DND-41 (cell line): ENCODE results near the gene GOSR1.
"Not testable (repeated sequence)": the region's sequence is repeated elsewhere in the genome, so short reads cannot be mapped to it uniquely, and the experiment has no call there.

ENCODE experiments used
- EZH2 ChIP-seq: IDR thresholded peaks from 3 replicates; pipeline ENCODE4 v1.6.1; 2012; ENCODE audit warnings: borderline replicate concordance, low read depth, mild to moderate bottlenecking, moderate library complexity, low read length, inconsistent platforms; ENCODE audit not compliant: severe bottlenecking
- TF ChIP-seq, protein P1 (sequence below): IDR thresholded peaks from 2 replicates; pipeline ENCODE4 v1.5.1; 2012; ENCODE audit warnings: borderline replicate concordance, low read length, moderate library complexity, mild to moderate bottlenecking; ENCODE audit not compliant: poor library complexity, severe bottlenecking; ENCODE audit errors: extremely low read depth

- TF ChIP-seq, protein P1, sequence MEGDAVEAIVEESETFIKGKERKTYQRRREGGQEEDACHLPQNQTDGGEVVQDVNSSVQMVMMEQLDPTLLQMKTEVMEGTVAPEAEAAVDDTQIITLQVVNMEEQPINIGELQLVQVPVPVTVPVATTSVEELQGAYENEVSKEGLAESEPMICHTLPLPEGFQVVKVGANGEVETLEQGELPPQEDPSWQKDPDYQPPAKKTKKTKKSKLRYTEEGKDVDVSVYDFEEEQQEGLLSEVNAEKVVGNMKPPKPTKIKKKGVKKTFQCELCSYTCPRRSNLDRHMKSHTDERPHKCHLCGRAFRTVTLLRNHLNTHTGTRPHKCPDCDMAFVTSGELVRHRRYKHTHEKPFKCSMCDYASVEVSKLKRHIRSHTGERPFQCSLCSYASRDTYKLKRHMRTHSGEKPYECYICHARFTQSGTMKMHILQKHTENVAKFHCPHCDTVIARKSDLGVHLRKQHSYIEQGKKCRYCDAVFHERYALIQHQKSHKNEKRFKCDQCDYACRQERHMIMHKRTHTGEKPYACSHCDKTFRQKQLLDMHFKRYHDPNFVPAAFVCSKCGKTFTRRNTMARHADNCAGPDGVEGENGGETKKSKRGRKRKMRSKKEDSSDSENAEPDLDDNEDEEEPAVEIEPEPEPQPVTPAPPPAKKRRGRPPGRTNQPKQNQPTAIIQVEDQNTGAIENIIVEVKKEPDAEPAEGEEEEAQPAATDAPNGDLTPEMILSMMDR: not testable (repeated sequence)
- not testable (repeated sequence) for TF ChIP-seq EZH2
Measured at GRCh38 chr17:30566104-30566503, 88.9 kb downstream of the GOSR1 start.
